GM18951 (cell line): ENCODE data around the gene MLLT3.

Experiments used
- POLR2A ChIP-seq: IDR thresholded peaks from 4 replicates; pipeline ENCODE4 v1.6.1; 2011; ENCODE audit warnings: mild to moderate bottlenecking; ENCODE audit not compliant: insufficient read length, insufficient read depth; ENCODE audit errors: extremely low read depth
- in situ Hi-C: fragments of 300-500 bp; cut with MboI; formaldehyde crosslinking; loops from one replicate; pipeline ENCODE4 v1.12.0; 2022; ENCODE audit warnings: low sequenced_read_pairs, mixed read lengths, inconsistent platforms; ENCODE audit not compliant: unreplicated experiment

Gene MLLT3

DNA sequence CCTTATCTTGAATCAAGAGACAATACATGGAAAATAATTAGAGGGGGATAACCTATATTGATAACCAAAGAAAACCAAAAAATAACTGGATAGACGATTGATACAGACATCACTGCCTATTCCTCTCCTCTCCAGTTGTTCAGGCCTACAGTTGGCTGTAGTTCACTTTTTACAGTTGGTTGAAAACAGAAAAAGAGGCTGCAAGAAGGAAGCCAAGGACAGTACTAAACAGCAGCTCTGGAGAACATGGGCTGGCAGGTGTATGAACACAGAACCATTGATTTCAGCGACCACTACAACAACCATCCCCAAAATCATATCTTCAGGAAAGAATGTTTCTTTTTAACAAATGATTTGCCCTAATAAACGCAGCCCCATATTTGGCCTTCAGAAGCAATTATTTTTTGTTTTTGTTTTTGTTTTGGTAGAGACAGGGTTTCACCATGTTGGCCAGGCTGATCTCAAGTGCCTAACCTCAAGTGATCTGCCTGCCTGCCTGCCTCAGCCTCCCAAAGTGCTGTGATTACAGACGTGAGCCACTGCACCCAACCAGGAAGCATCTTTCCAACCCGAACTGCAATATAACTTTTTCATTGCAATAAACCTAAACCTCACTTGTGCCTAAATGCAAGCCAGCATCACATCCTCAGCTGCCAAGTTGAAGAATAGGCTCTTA lies 64.3 kb downstream of the MLLT3 start:
- in situ Hi-C loops = no loop called here
- TF ChIP-seq POLR2A = no peak

DNA sequence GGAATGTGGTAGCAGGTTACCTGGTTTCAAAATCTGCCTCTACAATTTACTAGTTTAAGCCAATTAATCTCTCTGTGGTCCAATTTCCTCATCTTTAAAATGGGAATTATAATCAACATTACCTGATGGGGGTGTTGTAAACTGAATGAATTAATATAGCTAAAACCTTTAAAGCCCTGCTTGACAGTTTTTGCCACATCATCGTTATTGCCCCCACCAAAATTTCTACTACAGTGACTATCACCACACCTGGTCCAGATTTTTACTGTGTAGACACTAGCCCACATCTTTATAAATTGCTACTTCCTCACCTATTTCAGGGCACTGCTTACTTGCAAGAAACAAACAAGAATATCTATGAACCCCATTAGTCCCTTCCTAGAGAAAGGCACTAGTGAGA lies 65.0 kb downstream of the MLLT3 start:
- in situ Hi-C loops = no loop called here
- no peak for TF ChIP-seq POLR2A

DNA sequence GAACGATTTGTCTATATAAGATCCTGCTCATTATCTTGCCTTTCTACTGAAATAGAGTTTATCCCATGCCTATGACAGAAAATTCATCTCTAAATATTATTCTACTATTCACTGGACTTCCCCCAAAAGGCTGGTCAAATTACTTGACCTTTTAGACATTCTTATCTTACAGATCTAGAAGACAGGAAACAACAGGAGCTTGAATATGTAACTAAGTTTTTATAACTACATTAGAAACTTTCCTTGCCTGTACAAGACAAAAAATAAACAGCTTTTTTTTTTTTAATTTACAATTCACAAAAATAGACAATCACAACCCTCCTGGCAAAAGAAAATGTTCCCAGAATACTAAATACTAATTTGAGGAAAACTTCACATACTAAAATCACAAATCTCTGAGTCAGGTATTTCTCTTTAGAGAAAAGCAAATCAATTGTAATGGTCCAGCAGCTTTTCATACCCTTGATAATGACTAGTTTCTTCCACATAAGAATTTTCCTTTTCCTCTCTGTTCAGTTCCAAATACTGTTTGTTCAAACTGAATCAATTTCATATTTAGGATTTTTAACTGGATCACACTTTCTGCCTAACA lies 68.6 kb downstream of the MLLT3 start:
- no peak for TF ChIP-seq POLR2A
- in situ Hi-C loops = no loop called here

DNA sequence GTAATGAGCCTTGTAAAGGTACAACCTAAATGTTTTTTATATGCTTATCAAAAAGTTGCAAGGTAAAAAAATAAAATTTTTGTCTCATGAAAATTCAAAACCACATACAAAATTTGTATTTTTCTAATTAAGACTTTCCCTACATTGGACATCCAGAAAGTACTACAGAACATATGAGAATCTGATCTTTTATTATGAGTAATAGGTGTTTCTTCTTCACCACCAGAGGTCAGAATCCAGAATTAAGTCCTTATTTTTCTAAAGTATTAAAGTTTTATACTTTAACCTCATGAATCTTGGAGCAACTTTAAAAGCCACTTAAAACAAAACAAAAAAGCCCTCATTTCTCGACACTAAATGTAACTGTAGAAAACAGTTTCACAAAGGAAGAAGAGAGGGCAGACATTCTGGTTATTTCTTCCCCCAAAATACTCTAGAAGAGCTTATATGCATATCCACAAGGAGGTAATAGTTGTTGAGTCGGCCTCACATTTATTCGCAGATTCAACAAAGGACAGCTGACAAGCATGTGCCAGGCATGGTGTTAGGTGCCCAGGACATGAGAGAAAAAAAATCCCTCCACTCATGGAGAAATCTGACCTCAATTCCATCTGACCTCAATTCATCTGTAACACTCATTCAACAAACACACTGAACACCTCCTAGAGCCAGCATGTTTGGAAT lies 69.3 kb downstream of the MLLT3 start:
- no peak for TF ChIP-seq POLR2A
- in situ Hi-C loops = no loop called here

DNA sequence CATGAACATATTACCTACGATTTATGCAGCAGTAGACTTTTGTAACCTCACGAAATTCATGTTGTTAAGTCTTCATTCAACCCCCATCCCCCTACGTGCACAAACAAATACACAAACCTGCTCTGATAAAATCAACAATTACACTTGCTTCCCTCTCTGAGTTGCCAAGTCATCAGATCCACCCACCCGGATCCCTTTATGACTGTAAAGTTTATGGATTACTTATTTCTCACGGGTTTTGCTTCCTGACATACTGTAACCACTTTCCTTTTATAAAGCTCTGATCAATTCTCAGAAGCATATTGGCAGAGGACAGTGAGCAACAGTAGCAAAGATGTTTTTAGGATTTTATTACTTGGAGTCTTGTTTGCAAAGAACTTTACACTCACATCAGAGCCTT lies 70.5 kb downstream of the MLLT3 start:
- in situ Hi-C loops = no loop called here

DNA sequence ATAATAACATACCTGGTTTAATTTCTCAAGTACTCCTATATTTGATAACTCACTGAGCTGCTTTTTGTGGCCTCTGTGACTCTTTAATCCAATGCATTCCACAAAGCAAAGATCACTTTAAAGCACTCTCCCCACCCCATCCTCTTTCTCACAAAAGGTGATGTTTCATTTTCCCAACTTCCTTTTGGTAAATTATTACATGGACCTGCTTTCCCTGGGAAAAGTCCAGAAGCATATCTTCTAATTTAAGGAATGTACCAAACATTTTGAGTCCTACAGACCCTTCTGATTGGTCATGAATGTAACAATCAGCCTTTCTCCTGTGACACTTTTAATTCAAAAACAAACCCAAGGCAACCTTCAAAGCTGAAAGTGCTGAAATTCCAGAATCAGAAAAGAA lies 71.1 kb downstream of the MLLT3 start:
- in situ Hi-C loops = no loop called here
- TF ChIP-seq POLR2A = no peak

More for the DNA sequence above, 70.5 kb downstream of the MLLT3 start:
- no peak for TF ChIP-seq POLR2A

DNA sequence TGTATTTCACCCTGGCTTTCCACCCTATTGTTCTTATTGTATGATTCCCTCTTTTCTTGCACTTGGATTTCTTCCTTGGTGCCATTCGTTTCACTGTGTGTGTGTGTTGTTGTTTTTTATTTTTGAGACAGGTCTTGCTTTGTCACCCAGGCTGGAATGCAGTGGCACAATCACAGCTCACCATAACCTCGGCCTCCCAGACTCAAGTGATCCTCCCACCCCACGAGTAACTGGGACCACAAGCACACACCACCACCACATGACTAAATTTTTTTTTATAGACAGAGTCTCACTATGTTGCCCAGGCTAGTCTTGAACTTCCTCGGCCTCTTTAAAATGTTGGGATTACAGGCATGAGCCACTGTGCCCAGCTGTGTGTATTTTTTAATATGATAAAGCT lies 72.0 kb downstream of the MLLT3 start:
- no peak for TF ChIP-seq POLR2A
- in situ Hi-C loops = no loop called here

DNA sequence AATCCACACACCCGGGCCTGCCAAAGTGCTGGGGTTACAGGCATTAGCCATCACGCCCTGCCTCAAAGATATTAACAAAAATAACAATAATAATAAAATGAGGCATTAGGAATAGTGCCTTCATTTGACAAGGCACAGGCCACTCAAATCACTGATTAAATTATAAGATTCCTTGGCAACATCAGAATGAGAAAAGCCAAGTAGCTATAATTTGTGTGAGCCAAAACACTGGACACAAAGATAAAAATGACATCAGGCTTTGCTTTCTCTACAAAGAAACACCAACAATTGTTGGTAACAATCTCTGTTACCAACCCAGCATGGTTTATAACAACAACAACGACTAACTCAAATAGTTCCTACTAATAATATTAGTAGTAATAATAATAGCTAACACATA lies 73.2 kb downstream of the MLLT3 start:
- TF ChIP-seq POLR2A = no peak
- in situ Hi-C loops = no loop called here

DNA sequence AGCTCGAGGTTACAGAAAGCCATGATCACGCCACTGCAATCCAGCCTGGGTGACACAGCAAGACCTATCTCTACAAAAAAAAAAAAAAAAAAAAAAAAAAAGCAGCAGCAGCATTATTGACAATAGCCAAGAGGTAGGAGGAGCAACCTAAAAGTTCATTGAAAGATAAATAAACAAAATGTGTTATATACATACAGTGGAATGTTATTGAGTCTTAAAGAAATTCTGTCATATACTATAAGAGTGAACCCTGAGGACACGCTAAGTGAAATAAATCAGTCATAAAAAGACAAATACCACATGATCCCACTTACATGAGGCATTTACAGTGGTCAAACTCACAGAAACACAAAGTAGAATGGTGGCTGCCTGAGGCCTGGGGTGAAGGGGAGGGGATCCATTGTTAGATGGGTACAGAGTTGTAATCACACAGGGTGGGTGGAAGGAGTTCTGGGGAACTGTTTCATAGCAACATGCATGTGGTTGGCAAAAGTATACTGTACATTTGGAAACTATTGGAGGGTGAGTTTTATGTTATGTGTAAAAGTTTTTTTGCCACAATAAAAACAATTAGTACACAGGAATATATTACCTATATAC lies 77.2 kb downstream of the MLLT3 start:
- in situ Hi-C loops = no loop called here
- no peak for TF ChIP-seq POLR2A

DNA sequence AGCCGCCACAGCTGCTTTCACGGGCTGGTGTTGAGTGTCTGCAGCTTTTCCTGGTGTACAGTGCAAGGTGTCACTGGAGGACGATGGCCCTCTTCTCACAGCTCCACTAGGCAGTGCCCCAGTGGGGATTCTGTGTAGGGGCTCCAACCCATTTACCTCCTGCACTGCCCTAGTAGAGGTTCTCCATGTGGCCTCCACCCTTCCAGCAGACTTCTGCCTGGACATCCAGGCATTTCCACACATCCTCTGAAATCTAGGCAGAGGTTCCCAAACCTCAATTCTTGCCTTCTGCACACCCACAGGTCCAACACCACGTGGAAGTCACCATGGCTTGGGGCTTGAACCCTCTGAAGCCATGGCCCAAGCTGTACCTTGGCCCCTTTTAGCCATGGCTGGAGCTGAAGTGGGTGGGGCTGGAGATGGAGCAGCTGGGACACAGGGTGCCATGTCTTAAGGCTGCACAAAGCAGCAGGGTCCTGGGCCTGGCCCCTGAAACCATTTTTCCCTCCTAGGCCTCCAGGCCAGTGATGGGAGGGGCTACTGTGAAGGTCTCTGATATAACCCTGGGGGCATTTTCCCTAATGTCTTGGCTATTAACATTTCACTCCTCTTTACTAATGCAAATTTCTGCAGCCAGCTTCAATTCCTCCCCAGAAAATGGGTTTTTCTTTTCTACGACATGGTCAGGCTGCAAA lies 82.0 kb downstream of the MLLT3 start:
- TF ChIP-seq POLR2A = no peak
- in situ Hi-C loops = no loop called here

DNA sequence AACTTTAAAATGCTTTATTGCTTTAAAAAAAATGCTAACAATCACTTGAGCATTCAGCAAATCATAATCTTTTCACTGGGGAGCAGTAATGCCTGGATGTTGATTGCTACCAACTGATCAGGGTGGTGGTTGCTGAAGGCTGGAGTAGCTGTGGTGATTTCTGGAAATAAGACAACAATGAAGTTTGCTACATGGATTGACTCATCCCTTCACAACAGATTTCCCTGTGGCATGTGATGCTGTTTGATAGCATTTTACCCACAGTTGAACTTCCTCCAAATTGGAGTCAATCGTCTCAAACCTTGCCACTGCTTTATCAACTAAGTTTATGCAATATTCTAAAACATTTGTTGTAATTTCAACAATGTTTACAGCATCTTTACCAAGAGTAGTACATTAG lies 83.3 kb downstream of the MLLT3 start:
- in situ Hi-C loops = no loop called here

DNA sequence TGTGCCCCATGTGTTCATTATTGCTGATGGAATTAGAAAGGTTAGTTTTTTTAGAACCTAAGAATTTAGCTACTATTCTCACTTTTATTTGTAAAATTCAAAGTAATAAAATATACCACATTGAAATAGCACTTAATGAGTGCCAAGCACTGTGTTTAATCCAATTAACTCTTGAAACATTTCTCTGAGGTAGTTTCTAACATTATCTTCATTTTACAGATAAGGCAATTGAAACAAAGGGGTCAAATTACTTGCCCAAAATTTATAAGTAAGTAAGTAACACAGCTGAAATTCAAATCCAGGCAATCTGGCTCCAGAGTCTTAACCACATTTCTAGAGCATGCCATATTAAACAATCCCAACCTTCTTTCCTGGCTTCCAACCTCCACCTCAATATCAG lies 84.2 kb downstream of the MLLT3 start:
- in situ Hi-C loops = no loop called here
- TF ChIP-seq POLR2A = no peak

More for the DNA sequence above, 83.3 kb downstream of the MLLT3 start:
- TF ChIP-seq POLR2A = no peak

DNA sequence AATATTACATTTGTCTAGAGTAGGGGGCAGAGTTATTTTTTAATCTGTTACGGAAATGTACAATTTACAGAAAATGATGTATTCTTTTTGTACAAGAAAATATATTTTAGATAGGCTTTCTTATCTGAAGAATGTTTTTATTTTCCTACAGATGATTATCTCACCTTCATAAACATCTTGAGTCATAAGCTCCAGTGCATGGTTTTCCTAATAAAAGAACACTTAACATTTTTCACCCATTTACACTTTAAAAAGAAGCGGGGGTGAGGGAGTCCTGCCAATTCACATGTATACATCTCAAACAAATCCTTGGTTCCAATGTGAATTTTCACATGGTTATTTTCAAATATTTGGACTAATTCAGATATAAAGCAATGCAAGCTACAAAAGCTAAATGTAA lies 85.0 kb downstream of the MLLT3 start:
- in situ Hi-C loops = no loop called here
- TF ChIP-seq POLR2A = no peak
